K562 (cell line): ENCODE measurements around the gene SRGN. TPM values are rescaled to one million over a fixed set of nuclear protein-coding genes. Genes with fewer than 3 reads are reported as not detected.

Source experiments
- ATF3 ChIP-seq, 2 experiments: fragments of 450-650 bp in 1 of 2; sonication (generic) in 1 of 2; formaldehyde crosslinking in 1 of 2; IDR thresholded peaks in 1 of 2; conservative IDR thresholded peaks in 1 of 2; 2 replicates each; pipeline versions ENCODE4 v1.6.1 to v1.8.1; 2016 to 2023; ENCODE audit warnings: mild to moderate bottlenecking in 2 of 2, moderate library complexity in 2 of 2, inconsistent platforms in 1 of 2, missing genetic modification reagents in 1 of 2
- CBFA2T3 ChIP-seq: fragments of 450-650 bp; IDR thresholded peaks from 2 replicates; pipeline ENCODE4 v1.6.1; 2017
- CUX1 ChIP-seq: fragments of 200-800 bp; sonication (Bioruptor generic); IDR thresholded peaks from 2 replicates; pipeline ENCODE4 v1.6.1; 2016; ENCODE audit warnings: missing genetic modification characterization, missing compliant biosample characterization
- CXXC5 ChIP-seq: fragments of 250-450 bp; sonication (Bioruptor Pico); IDR thresholded peaks from 2 replicates; pipeline ENCODE4 v1.8.0; 2022; ENCODE audit warnings: inconsistent platforms, mild to moderate bottlenecking, moderate library complexity
- DEAF1 ChIP-seq: fragments of 450-650 bp; formaldehyde crosslinking; IDR thresholded peaks from 2 replicates; pipeline ENCODE4 v1.4.0; 2020; ENCODE audit warnings: mild to moderate bottlenecking, moderate library complexity
- ELF1 ChIP-seq: fragments of 200-800 bp; sonication (Bioruptor generic); IDR thresholded peaks from 2 replicates; pipeline ENCODE4 v1.6.1; 2016; ENCODE audit warnings: missing genetic modification characterization, missing compliant biosample characterization
- ESRRB ChIP-seq: fragments of 250-450 bp; sonication (Bioruptor Pico); IDR thresholded peaks from 2 replicates; pipeline ENCODE4 v1.5.0; 2020; ENCODE audit warnings: mild to moderate bottlenecking, moderate library complexity, borderline replicate concordance
- JUN ChIP-seq, 2 experiments: sonication (generic) in 1 of 2; formaldehyde crosslinking in 1 of 2; IDR thresholded peaks; 2 replicates each; pipeline versions ENCODE4 v1.6.1 to v1.8.0; 2012 to 2022; ENCODE audit warnings: borderline replicate concordance in 2 of 2, mild to moderate bottlenecking in 2 of 2, improper control_type of control experiment in 1 of 2, low read depth in 1 of 2, low read length in 1 of 2, missing genetic modification reagents in 1 of 2
- NRF1 ChIP-seq, 2 experiments: fragments of 450-650 bp; IDR thresholded peaks in 1 of 2; conservative IDR thresholded peaks in 1 of 2; 2 replicates each; pipeline ENCODE4 v1.6.1; 2014; ENCODE audit warnings: mild to moderate bottlenecking in 2 of 2
- NUFIP1 ChIP-seq: fragments of 450-650 bp; IDR thresholded peaks from 2 replicates; pipeline ENCODE4 v1.6.1; 2018; ENCODE audit not compliant: partially characterized antibody
- POLR2B ChIP-seq: fragments of 450-650 bp; IDR thresholded peaks from 2 replicates; pipeline ENCODE4 v1.6.1; 2018; ENCODE audit warnings: low read depth; ENCODE audit not compliant: partially characterized antibody
- ZBTB49 ChIP-seq: sonication (generic); formaldehyde crosslinking; IDR thresholded peaks from 2 replicates; pipeline ENCODE4 v1.8.0; 2022; ENCODE audit warnings: missing genetic modification reagents, mild to moderate bottlenecking, borderline replicate concordance
- ZNF253 ChIP-seq: fragments of 250-450 bp; sonication (Bioruptor Pico); conservative IDR thresholded peaks from 2 replicates; pipeline ENCODE4 v1.6.1; 2021; ENCODE audit warnings: mild to moderate bottlenecking
- ZNF384 ChIP-seq: IDR thresholded peaks from 2 replicates; pipeline ENCODE4 v1.6.1; 2012; ENCODE audit warnings: low read depth, low read length, improper control_type of control experiment
- ZNF707 ChIP-seq: fragments of 250-450 bp; sonication (Bioruptor Pico); conservative IDR thresholded peaks from 2 replicates; pipeline ENCODE4 v1.8.0; 2022; ENCODE audit warnings: inconsistent platforms, mild to moderate bottlenecking, moderate library complexity
- polyA plus RNA-seq, 8 experiments: library from polyadenylated mRNA; depleted of rRNA in 4 of 8; stranded (reverse) in 5 of 8; unstranded in 3 of 8; fragments of >200 nt; fragmentation: Nextera tagmentation in 2 of 8; fragmentation: Illumina TruSeq in 1 of 8; extraction: Ambion mirVana in 2 of 8; extraction: Trizol in 1 of 8; gene quantifications; 2 replicates each; pipeline versions ENCODE4 v1.2.1 to v1.2.3, GENCODE V29; 2011 to 2014; ENCODE audit warnings: inconsistent platforms in 1 of 8, missing spikeins in 1 of 8
- total RNA-seq, 7 experiments: library from RNA; depleted of rRNA in 6 of 7; stranded (reverse); fragments of >200 nt in 6 of 7; fragmentation: Illumina TruSeq in 2 of 7; extraction: Trizol in 2 of 7; gene quantifications; 2 replicates each; pipeline versions ENCODE4 v1.2.1 to v1.2.3, GENCODE V29; 2011 to 2021; ENCODE audit warnings: low replicate concordance in 1 of 7

Gene SRGN
- total and polyA plus RNA-seq, 9 of the 15 experiments (the other 6 are each of a cell fraction or from before 2014, with no cell fraction given), result 136 to 304 (median 180) TPM

- TF ChIP-seq NUFIP1 (no peak), ZBTB49 (no peak), ZNF707 (CRISPR knock-in tag) (no peak), DEAF1 (CRISPR knock-in tag) (no peak), JUN (IDR thresholded peaks at IDR 0.05; ENCODE audit: borderline replicate concordance, low read depth, low read length) (peak; percentile 56; the same call in 1 of the 2 replicates), JUN (CRISPR knock-in tag; IDR thresholded peaks at IDR 0.05; ENCODE audit: borderline replicate concordance) (no peak), ELF1 (peak; percentile 75), ATF3 (IDR thresholded peaks at IDR 0.05) (peak; percentile 83), ATF3 (CRISPR knock-in tag; conservative IDR thresholded peaks at IDR 0.05) (peak; percentile 47; the same call in 1 of the 2 replicates), POLR2B (peak; percentile 33), NRF1 (conservative IDR thresholded peaks at IDR 0.05 in 1 of 2, IDR thresholded peaks at IDR 0.05 in 1 of 2) (peak in 1 of 2 experiments; percentile 38; a peak in 1 of 4 replicates), CBFA2T3 (no peak), CUX1 (CRISPR knock-in tag) (peak; percentile 69; the same call in 1 of the 2 replicates), ZNF384 (no peak), ZNF253 (CRISPR knock-in tag) (no peak), ESRRB (CRISPR knock-in tag) (no peak), CXXC5 (CRISPR knock-in tag) (peak; percentile 89; the same call in 1 of the 2 replicates)
Measured at GRCh38 chr10:69061305-69062161, 26.4 kb upstream of the SRGN start (continued).
